GM19351 (cell line): Measurements from ENCODE around the gene C22orf31.

ENCODE experiments used
- ATAC-seq: cut with Tn5 transposase; IDR thresholded peaks from one replicate; pipeline ENCODE4 v1.9.1; 2021; ENCODE audit warnings: mild to moderate bottlenecking, moderate library complexity; ENCODE audit not compliant: unreplicated experiment

C22orf31 gene

GRCh38 chr22:29030016-29030617 is 31.5 kb downstream of the C22orf31 start:
- no peak for ATAC-seq

- ATAC-seq, result no peak
Observed at GRCh38 chr22:29029202-29030000, 32.2 kb downstream of the C22orf31 start.

GRCh38 chr22:29028468-29028867 is 33.2 kb downstream of the C22orf31 start:
- ATAC-seq, result no peak

- no peak for ATAC-seq
Observed at GRCh38 chr22:29026579-29026978, 35.1 kb downstream of the C22orf31 start.

- ATAC-seq, result no peak
Observed at GRCh38 chr22:29023172-29023796, 38.3 kb downstream of the C22orf31 start.

GRCh38 chr22:29022101-29022817 is 39.4 kb downstream of the C22orf31 start:
- no peak for ATAC-seq

GRCh38 chr22:29018293-29019189 is 43.1 kb downstream of the C22orf31 start:
- ATAC-seq, result no peak

- no peak for ATAC-seq
Observed at GRCh38 chr22:29016067-29016938, 45.3 kb downstream of the C22orf31 start.

- no peak for ATAC-seq
Observed at GRCh38 chr22:29014773-29015172, 46.9 kb downstream of the C22orf31 start.

- ATAC-seq, result no peak
Observed at GRCh38 chr22:29014293-29014692, 47.3 kb downstream of the C22orf31 start.

GRCh38 chr22:29012952-29013351 is 48.7 kb downstream of the C22orf31 start:
- no peak for ATAC-seq

- no peak for ATAC-seq
Observed at GRCh38 chr22:29012101-29012433, 49.6 kb downstream of the C22orf31 start.

- no peak for ATAC-seq
Observed at GRCh38 chr22:29011240-29012100, 50.2 kb downstream of the C22orf31 start.

GRCh38 chr22:29009148-29009547 is 52.5 kb downstream of the C22orf31 start:
- ATAC-seq, result no peak
